Activated CD4-positive, alpha-beta memory T cell treated with anti-CD3 and anti-CD28 coated beads, Interleukin-2, amount 10 ng/mL, durations not matched to agents 7 days and 5 days (primary cell): ENCODE data around the gene OAS1. TPM values are rescaled to one million over a fixed set of nuclear protein-coding genes. Genes with fewer than 3 reads are reported as not detected.
A peak's percentile ranks its signal among the peaks of the same experiment; 100 is the strongest.
"Not testable (repeated sequence)": the region's sequence is repeated elsewhere in the genome, so short reads cannot be mapped to it uniquely, and the experiment has no call there.

Source experiments
- CTCF ChIA-PET: fragments of 350-600 bp; sonication (Branson Sonifier 250); formaldehyde crosslinking; loops from one replicate; lab custom pipeline; 2021; ENCODE audit warnings: antibody characterized with exemption, inconsistent platforms; lab: Charles Lee
- POLR2A ChIA-PET: fragments of 350-600 bp; sonication (Branson Sonifier 250); formaldehyde crosslinking; loops from one replicate; lab custom pipeline; 2021; ENCODE audit warnings: antibody characterized with exemption; lab: Charles Lee
- DNase-seq: peaks from one replicate; pipeline ENCODE4 v3.0.0-alpha.2; 2020
- H3K27ac Mint-ChIP-seq: one replicate; pipeline ENCODE4 v1.8.0; 2021; ENCODE audit warnings: mild to moderate bottlenecking, mixed read lengths
- H3K27me3 Mint-ChIP-seq: one replicate; pipeline ENCODE4 v1.8.0; 2021; ENCODE audit warnings: mixed read lengths
- H3K36me3 Mint-ChIP-seq: one replicate; pipeline ENCODE4 v1.8.0; 2021; ENCODE audit warnings: low read depth, mixed read lengths
- H3K4me1 Mint-ChIP-seq: one replicate; pipeline ENCODE4 v1.8.0; 2021; ENCODE audit warnings: mixed read lengths
- H3K4me3 Mint-ChIP-seq: one replicate; pipeline ENCODE4 v1.8.0; 2021; ENCODE audit warnings: mild to moderate bottlenecking, mixed read lengths
- H3K9me3 Mint-ChIP-seq: one replicate; pipeline ENCODE4 v1.8.0; 2021; ENCODE audit warnings: mixed read lengths
- total RNA-seq, 2 experiments: library from RNA; stranded (reverse); gene quantifications; one replicate each; pipeline ENCODE4 v1.2.3, GENCODE V29; 2021

Gene OAS1
- total RNA-seq, 2 experiments from 2014 or later, result 246 to 248 TPM

DNA sequence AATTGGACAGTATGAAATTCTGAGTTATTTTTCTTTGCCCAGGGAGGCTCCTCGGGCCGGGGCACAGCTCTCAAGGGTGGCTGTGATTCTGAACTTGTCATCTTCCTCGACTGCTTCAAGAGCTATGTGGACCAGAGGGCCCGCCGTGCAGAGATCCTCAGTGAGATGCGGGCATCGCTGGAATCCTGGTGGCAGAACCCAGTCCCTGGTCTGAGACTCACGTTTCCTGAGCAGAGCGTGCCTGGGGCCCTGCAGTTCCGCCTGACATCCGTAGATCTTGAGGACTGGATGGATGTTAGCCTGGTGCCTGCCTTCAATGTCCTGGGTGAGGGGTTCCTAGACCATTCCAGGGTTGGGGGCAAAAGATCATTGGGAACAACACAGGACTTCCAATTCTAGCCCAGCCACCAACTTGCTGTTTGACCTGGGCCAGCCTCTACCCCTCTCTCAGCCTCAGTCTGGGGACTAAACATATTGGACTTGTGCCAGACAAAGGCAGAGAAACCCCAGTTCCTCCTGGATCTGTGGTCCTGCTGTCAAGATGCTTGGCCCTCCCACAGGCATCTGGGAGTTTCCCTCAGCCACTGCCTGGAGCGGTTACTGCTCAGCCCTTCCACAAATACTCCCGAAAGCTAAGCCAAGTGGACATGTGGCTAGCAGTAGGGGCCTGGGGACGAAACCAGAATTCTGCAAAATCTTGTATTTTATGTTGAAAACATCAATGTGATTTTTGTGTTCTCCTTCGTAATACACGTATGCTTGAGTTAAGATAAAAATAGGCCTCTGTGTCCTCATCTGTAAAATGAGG is 35.0 kb downstream of the OAS1 start:
- peaks cover 74% of the 10 kb centered on the region for H3K36me3 Mint-ChIP-seq
- no peaks in the 10 kb centered on the region for H3K9me3 Mint-ChIP-seq
- no peak overlapping the region for H3K27ac Mint-ChIP-seq
- no peaks in the 10 kb centered on the region for H3K27me3 Mint-ChIP-seq
- peaks cover 51% of the 10 kb centered on the region for H3K4me1 Mint-ChIP-seq
- no peak for DNase-seq
- POLR2A ChIA-PET, result interaction anchor here (1.0 to 3.4 kb wide), 4 partner anchors 21 to 46 kb away, joined by 3 to 47 read pairs (median 4); partner anchors contain the start of genes OAS1 and OAS2
- CTCF ChIA-PET, result interaction anchor here (0.8 to 2.6 kb wide), 2 partner anchors 42 kb away, joined by 6 to 14 read pairs; no protein-coding TSS in a partner anchor
- H3K4me3 Mint-ChIP-seq, result peak overlapping the region; percentile 31

DNA sequence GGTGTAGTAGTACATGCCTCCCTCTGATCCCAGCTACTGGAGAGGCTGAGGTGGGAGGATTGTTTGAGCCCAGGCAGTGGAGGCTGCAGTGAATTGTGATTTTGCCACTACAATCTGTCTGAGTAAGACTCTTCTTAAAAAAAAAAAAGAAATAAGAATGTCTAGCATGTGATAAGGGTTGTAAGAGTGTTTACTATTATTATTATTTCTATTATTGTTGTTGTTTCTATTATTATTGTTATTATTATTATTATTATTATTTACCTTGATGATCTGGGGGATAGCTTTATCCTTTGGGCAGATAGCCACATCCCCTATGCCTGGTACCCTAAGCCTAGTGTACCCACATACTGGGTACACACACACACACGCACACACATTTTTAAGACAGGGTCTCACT is 35.8 kb downstream of the OAS1 start:
- Mint-ChIP-seq H3K27ac (no peak overlapping the region), H3K36me3 (peaks cover 82% of the 10 kb centered on the region), H3K4me1 (peaks cover 46% of the 10 kb centered on the region), H3K4me3 (no peak overlapping the region), H3K27me3 (no peaks in the 10 kb centered on the region), H3K9me3 (no peaks in the 10 kb centered on the region)
- DNase-seq, result no peak
- POLR2A ChIA-PET, result interaction anchor here (0.8 to 2.3 kb wide), 5 partner anchors 22 to 128 kb away, joined by 3 to 11 read pairs (median 3); partner anchors contain the start of genes OAS1 and OAS2
- CTCF ChIA-PET, result interaction anchor here (0.8 kb wide), 1 partner anchor 42 kb away, joined by 6 read pairs; no protein-coding TSS in a partner anchor

DNA sequence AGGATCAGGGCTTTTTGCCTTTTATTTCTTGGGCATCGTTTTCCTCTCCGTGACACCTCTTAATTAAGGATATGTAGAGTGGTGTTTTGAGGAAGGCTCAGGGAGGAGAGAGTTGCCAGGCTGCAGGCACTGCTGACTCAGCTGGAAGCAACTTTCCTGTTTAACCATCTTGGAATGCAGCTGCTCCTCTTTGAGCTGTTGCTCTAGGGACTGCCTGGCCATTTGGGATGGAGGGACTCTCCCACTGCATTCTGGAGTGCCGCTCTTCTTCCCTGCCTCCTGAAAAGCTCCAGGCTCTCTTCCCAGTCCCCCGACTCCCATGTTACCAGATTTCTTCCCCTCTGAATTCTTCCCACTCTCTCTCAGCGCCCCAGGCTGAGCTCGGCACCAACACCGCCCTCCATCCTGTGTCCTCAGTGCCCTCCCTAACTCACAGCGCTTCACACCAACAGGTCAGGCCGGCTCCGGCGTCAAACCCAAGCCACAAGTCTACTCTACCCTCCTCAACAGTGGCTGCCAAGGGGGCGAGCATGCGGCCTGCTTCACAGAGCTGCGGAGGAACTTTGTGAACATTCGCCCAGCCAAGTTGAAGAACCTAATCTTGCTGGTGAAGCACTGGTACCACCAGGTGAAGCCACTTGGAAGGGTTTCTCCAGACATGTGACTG is 37.4 kb downstream of the OAS1 start:
- CTCF ChIA-PET, result no interaction called here
- no peaks in the 10 kb centered on the region for H3K27me3 Mint-ChIP-seq
- DNase-seq, result no peak
- H3K9me3 Mint-ChIP-seq, result no peaks in the 10 kb centered on the region
- POLR2A ChIA-PET, result interaction anchor here (1.2 to 2.3 kb wide), 2 partner anchors 35 to 127 kb away, joined by 3 to 11 read pairs; partner anchors contain the start of gene OAS2
- peaks cover 91% of the 10 kb centered on the region for H3K36me3 Mint-ChIP-seq
- H3K27ac Mint-ChIP-seq, result no peak overlapping the region
- peaks cover 41% of the 10 kb centered on the region for H3K4me1 Mint-ChIP-seq
- H3K4me3 Mint-ChIP-seq, result no peak overlapping the region

DNA sequence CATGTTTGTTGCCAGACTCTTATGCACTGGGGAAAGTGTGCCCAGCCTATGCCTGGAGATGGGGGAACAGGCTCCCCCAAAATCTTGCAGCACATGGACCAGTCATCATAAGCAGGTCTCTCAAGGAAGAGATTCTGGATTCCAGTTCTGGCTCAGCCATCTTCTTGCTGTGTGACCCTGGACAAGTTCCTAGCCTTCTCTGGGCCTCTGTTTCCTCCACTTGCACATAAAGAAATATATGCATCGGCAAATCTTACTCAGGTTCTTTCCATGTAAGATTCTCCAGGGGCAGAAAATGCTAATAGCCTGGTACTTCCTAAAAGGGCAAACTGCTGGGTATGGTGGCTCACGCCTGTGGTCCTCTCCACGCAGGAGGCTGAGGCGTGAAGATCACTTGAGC is 38.8 kb downstream of the OAS1 start:
- Mint-ChIP-seq H3K4me1 (peaks cover 31% of the 10 kb centered on the region), H3K27ac (no peak overlapping the region), H3K9me3 (no peaks in the 10 kb centered on the region), H3K27me3 (no peaks in the 10 kb centered on the region), H3K4me3 (no peak overlapping the region), H3K36me3 (peaks cover 90% of the 10 kb centered on the region)
- ChIA-PET POLR2A (no interaction called here), CTCF (no interaction called here)
- no peak for DNase-seq

DNA sequence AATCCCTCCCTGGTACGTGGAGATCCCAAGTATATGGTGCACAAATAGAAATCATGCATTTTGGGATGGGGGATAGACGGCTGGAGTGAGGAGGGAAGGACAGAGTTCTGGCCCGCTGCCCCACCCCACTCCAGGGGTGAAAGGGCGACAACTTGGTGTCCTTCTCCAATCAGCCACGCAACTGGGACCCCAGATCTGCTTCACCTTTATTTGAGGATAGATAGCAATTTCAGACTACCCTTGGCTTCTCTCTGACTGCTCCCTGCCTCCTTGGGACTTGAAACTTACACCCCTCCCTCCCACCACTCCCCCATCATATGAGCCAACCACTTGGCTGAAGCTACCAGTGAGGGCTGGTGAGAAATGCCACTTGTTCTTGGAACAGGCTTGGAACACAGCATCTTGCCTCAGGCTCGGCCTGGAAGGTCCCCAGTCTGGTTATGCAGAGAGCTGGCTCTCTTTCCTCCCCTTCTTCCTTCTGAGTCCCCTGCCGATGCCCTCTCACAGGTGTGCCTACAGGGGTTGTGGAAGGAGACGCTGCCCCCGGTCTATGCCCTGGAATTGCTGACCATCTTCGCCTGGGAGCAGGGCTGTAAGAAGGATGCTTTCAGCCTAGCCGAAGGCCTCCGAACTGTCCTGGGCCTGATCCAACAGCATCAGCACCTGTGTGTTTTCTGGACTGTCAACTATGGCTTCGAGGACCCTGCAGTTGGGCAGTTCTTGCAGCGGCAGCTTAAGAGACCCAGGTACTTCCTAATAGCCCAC is 39.7 kb downstream of the OAS1 start:
- ChIA-PET CTCF (no interaction called here), POLR2A (no interaction called here)
- H3K9me3 Mint-ChIP-seq, result no peaks in the 10 kb centered on the region
- H3K36me3 Mint-ChIP-seq, result peaks cover 91% of the 10 kb centered on the region
- no peaks in the 10 kb centered on the region for H3K27me3 Mint-ChIP-seq
- H3K4me3 Mint-ChIP-seq, result no peak overlapping the region
- peaks cover 25% of the 10 kb centered on the region for H3K4me1 Mint-ChIP-seq
- DNase-seq, result no peak
- no peak overlapping the region for H3K27ac Mint-ChIP-seq

DNA sequence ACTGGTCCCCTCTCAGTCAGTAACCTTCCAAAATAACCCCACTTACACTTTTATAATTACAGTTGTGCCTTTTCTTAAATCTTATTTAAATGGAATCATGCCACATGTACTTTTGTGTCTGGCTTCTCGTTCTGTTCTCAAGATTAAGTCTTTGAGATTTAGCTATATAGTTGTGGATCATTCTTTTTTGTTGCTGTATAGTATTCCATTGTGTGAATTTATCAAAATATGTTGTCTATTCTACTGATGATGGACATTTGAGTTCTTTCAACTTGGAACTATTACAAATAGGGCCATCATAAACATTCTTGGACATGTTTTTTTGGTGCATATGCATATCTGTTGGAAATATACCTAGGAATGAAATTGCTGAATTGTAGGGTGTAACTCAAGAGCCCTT is 40.6 kb downstream of the OAS1 start:
- H3K36me3 Mint-ChIP-seq, result peaks cover 89% of the 10 kb centered on the region
- H3K4me1 Mint-ChIP-seq, result peaks cover 16% of the 10 kb centered on the region
- no peaks in the 10 kb centered on the region for H3K9me3 Mint-ChIP-seq
- no peaks in the 10 kb centered on the region for H3K27me3 Mint-ChIP-seq
- CTCF ChIA-PET, result no interaction called here
- no peak overlapping the region for H3K27ac Mint-ChIP-seq
- POLR2A ChIA-PET, result no interaction called here
- no peak overlapping the region for H3K4me3 Mint-ChIP-seq
- no peak for DNase-seq

DNA sequence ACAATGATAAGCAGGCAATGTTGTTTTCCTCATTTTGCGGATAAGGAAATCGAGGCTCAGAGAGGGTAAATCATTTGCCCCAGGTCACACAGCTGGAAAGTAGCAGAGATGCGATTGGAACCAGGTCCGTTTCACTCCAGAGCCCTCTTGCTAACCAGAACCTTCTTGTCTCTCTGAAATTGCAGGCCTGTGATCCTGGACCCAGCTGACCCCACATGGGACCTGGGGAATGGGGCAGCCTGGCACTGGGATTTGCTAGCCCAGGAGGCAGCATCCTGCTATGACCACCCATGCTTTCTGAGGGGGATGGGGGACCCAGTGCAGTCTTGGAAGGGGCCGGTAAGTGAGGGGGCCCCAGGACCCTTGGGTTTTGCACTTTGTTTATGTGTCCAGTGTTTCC is 41.0 kb downstream of the OAS1 start:
- Mint-ChIP-seq H3K4me1 (peaks cover 17% of the 10 kb centered on the region), H3K27me3 (no peaks in the 10 kb centered on the region), H3K4me3 (no peak overlapping the region), H3K36me3 (peaks cover 91% of the 10 kb centered on the region), H3K9me3 (no peaks in the 10 kb centered on the region), H3K27ac (no peak overlapping the region)
- POLR2A ChIA-PET, result no interaction called here
- no peak for DNase-seq
- CTCF ChIA-PET, result no interaction called here

DNA sequence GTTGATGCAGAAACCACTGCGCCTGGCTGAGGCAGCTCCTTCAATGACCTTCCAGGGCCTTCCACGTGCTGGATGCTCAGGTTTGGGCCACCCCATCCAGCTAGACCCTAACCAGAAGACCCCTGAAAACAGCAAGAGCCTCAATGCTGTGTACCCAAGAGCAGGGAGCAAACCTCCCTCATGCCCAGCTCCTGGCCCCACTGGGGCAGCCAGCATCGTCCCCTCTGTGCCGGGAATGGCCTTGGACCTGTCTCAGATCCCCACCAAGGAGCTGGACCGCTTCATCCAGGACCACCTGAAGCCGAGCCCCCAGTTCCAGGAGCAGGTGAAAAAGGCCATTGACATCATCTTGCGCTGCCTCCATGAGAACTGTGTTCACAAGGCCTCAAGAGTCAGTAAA is 42.0 kb downstream of the OAS1 start:
- no peak for DNase-seq
- H3K4me3 Mint-ChIP-seq, result no peak overlapping the region
- H3K4me1 Mint-ChIP-seq, result peaks cover 20% of the 10 kb centered on the region
- H3K27ac Mint-ChIP-seq, result no peak overlapping the region
- ChIA-PET CTCF (interaction anchor here (0.6 to 1.3 kb wide), 3 partner anchors 44 to 147 kb away, joined by 4 to 5 read pairs (median 5); no protein-coding TSS in a partner anchor), POLR2A (interaction anchor here (0.8 to 0.9 kb wide), 2 partner anchors 11 to 30 kb away, joined by 3 to 4 read pairs; partner anchors contain the start of gene OAS3)
- H3K27me3 Mint-ChIP-seq, result no peaks in the 10 kb centered on the region
- peaks cover 90% of the 10 kb centered on the region for H3K36me3 Mint-ChIP-seq
- H3K9me3 Mint-ChIP-seq, result peaks cover 2% of the 10 kb centered on the region

DNA sequence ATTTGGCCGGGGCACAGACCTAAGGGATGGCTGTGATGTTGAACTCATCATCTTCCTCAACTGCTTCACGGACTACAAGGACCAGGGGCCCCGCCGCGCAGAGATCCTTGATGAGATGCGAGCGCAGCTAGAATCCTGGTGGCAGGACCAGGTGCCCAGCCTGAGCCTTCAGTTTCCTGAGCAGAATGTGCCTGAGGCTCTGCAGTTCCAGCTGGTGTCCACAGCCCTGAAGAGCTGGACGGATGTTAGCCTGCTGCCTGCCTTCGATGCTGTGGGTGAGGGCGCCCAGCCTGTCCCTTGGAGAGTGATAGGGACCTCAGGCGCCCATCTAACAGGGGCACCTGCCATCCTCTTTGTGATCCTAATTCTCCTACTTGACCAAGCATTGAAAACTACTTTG is 43.9 kb downstream of the OAS1 start:
- POLR2A ChIA-PET, result interaction anchor here (1.7 kb wide), 1 partner anchor 11 kb away, joined by 5 read pairs; no protein-coding TSS in a partner anchor
- no peak overlapping the region for H3K4me3 Mint-ChIP-seq

DNA sequence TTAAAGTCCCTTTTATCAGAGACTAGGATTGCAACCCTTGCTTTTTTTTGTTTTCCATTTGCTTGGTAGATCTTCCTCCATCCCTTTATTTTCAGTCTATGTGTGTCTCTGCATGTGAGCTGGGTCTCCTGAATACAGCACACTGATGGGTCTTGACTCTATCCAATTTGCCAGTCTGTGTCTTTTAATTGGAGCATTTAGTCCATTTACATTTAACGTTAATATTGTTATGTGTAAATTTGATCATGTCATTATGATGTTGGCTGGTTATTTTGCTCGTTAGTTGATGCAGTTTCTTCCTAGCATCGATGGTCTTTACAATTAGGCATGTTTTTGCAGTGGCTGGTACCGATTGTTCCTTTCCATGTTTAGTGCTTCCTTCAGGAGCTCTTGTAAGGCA is 50.4 kb downstream of the OAS1 start:
- H3K27me3 Mint-ChIP-seq, H3K27ac Mint-ChIP-seq, H3K4me3 Mint-ChIP-seq, CTCF ChIA-PET, POLR2A ChIA-PET, DNase-seq, H3K9me3 Mint-ChIP-seq: not testable (repeated sequence)
- Mint-ChIP-seq H3K4me1 (peaks cover 53% of the 10 kb centered on the region), H3K36me3 (peaks cover 97% of the 10 kb centered on the region)

More for the DNA sequence above, 43.9 kb downstream of the OAS1 start:
- DNase-seq, result no peak
- CTCF ChIA-PET, result no interaction called here
- H3K9me3 Mint-ChIP-seq, result peaks cover 2% of the 10 kb centered on the region
- H3K36me3 Mint-ChIP-seq, result peaks cover 91% of the 10 kb centered on the region
- peaks cover 21% of the 10 kb centered on the region for H3K4me1 Mint-ChIP-seq
- no peak overlapping the region for H3K27ac Mint-ChIP-seq
- H3K27me3 Mint-ChIP-seq, result no peaks in the 10 kb centered on the region

DNA sequence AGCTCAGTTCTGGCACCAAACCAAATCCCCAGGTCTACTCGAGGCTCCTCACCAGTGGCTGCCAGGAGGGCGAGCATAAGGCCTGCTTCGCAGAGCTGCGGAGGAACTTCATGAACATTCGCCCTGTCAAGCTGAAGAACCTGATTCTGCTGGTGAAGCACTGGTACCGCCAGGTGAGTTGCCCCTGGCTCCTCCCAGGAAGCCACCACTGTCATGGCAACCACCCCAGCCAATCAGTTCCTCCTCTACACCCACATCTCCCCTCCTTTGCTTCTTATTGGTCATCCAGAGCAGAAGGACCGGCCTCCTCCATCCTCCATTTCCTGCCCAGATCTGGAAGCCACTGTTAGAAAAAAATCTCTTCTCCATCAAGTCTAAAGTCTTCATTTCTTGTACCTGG is 54.3 kb downstream of the OAS1 start:
- CTCF ChIA-PET, result interaction anchor here (1.4 to 1.5 kb wide), 2 partner anchors 31 to 61 kb away, joined by 7 to 8 read pairs; no protein-coding TSS in a partner anchor
- Mint-ChIP-seq H3K4me3 (no peak overlapping the region), H3K27me3 (no peaks in the 10 kb centered on the region), H3K27ac (no peak overlapping the region), H3K9me3 (peaks cover 7% of the 10 kb centered on the region), H3K36me3 (peaks cover 97% of the 10 kb centered on the region), H3K4me1 (peaks cover 32% of the 10 kb centered on the region)
- POLR2A ChIA-PET, result interaction anchor here (3.2 kb wide), 1 partner anchor 16 kb away, joined by 22 read pairs; the partner anchor contains the start of gene OAS2
- DNase-seq, result peak; percentile 46

DNA sequence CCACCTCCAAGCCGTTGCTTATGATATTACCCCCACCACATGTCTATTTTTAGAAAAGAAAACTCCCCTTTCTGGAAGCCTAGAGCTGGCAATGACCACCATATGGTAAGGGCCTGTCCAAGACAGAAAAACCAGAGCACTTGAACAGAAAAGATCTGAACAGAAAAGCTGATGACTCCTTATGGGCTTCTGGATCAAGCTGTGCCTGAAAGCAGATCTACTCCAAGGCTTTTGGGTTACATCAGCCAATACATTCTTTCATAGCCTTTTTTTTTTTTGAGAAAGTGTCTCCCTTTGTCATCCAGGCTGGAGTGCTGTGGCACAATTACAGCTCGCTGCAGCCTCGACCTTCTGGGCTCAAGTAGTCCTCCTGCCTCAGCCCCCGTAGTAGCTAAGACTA is 54.8 kb downstream of the OAS1 start:
- peaks cover 7% of the 10 kb centered on the region for H3K9me3 Mint-ChIP-seq
- no peak for DNase-seq
- H3K27me3 Mint-ChIP-seq, result no peaks in the 10 kb centered on the region
- H3K36me3 Mint-ChIP-seq, result peaks cover 97% of the 10 kb centered on the region
- ChIA-PET POLR2A (interaction anchor here (3.2 kb wide), 1 partner anchor 16 kb away, joined by 22 read pairs; the partner anchor contains the start of gene OAS2), CTCF (interaction anchor here (1.4 kb wide), 1 partner anchor 61 kb away, joined by 7 read pairs; no protein-coding TSS in a partner anchor)
- H3K27ac Mint-ChIP-seq, result no peak overlapping the region
- peaks cover 29% of the 10 kb centered on the region for H3K4me1 Mint-ChIP-seq
- no peak overlapping the region for H3K4me3 Mint-ChIP-seq
